Measurements from ENCODE around the gene ENOX1.

ENOX1 gene

GRCh38 chr13:43688227-43688907 lies 98.4 kb downstream of the ENOX1 start:
- TF ChIP-seq SIN3A (IDR thresholded peaks at IDR 0.05; ENCODE audit: borderline replicate concordance, insufficient read depth, low read length) (no peak), TAF1 (IDR thresholded peaks at IDR 0.05; ENCODE audit: borderline replicate concordance, insufficient read depth, low read length) (no peak), FOXP2 (optimal IDR thresholded peaks at IDR 0.05; ENCODE audit: borderline replicate concordance, extremely low read depth, extremely low read length, insufficient read depth) (no peak), POLR2AphosphoS5 (IDR thresholded peaks at IDR 0.05; ENCODE audit: low read depth, low read length) (no peak), REST (IDR thresholded peaks at IDR 0.05; ENCODE audit: insufficient read depth in 1 of 2, low read depth in 2 of 2, low read length in 2 of 2) (no peak)

GRCh38 chr13:43687038-43687437 lies 99.7 kb downstream of the ENOX1 start:
- no peak for TF ChIP-seq SIN3A (IDR thresholded peaks at IDR 0.05; ENCODE audit: borderline replicate concordance, insufficient read depth, low read length)
- no peak for TF ChIP-seq POLR2AphosphoS5 (IDR thresholded peaks at IDR 0.05; ENCODE audit: low read depth, low read length)
- no peak for TF ChIP-seq TAF1 (IDR thresholded peaks at IDR 0.05; ENCODE audit: borderline replicate concordance, insufficient read depth, low read length)
- no peak for TF ChIP-seq REST (IDR thresholded peaks at IDR 0.05; ENCODE audit: insufficient read depth in 1 of 2, low read depth in 2 of 2, low read length in 2 of 2)
- TF ChIP-seq FOXP2 (optimal IDR thresholded peaks at IDR 0.05; ENCODE audit: borderline replicate concordance, extremely low read depth, extremely low read length, insufficient read depth) = no peak

GRCh38 chr13:43686557-43686956 lies 100.2 kb downstream of the ENOX1 start:
- no peak for TF ChIP-seq FOXP2 (optimal IDR thresholded peaks at IDR 0.05; ENCODE audit: borderline replicate concordance, extremely low read depth, extremely low read length, insufficient read depth)
- TF ChIP-seq SIN3A (IDR thresholded peaks at IDR 0.05; ENCODE audit: borderline replicate concordance, insufficient read depth, low read length) = no peak
- no peak for TF ChIP-seq REST (IDR thresholded peaks at IDR 0.05; ENCODE audit: insufficient read depth in 1 of 2, low read depth in 2 of 2, low read length in 2 of 2)
- TF ChIP-seq TAF1 (IDR thresholded peaks at IDR 0.05; ENCODE audit: borderline replicate concordance, insufficient read depth, low read length) = no peak
- no peak for TF ChIP-seq POLR2AphosphoS5 (IDR thresholded peaks at IDR 0.05; ENCODE audit: low read depth, low read length)

GRCh38 chr13:43684963-43685725 lies 101.6 kb downstream of the ENOX1 start:
- TF ChIP-seq FOXP2 (optimal IDR thresholded peaks at IDR 0.05; ENCODE audit: borderline replicate concordance, extremely low read depth, extremely low read length, insufficient read depth) (no peak), SIN3A (IDR thresholded peaks at IDR 0.05; ENCODE audit: borderline replicate concordance, insufficient read depth, low read length) (no peak), REST (IDR thresholded peaks at IDR 0.05; ENCODE audit: insufficient read depth in 1 of 2, low read depth in 2 of 2, low read length in 2 of 2) (no peak), POLR2AphosphoS5 (IDR thresholded peaks at IDR 0.05; ENCODE audit: low read depth, low read length) (no peak), TAF1 (IDR thresholded peaks at IDR 0.05; ENCODE audit: borderline replicate concordance, insufficient read depth, low read length) (no peak)

Measured in PFSK-1 (cell line).